Right renal pelvis (tissue), 4 donors: ENCODE results near the gene NXPE3. TPM values are rescaled to one million over a fixed set of nuclear protein-coding genes. Genes with fewer than 3 reads are reported as not detected.
"Not testable (repeated sequence)": the region's sequence is repeated elsewhere in the genome, so short reads cannot be mapped to it uniquely, and the experiment has no call there.

Experiments
- DNase-seq, 4 donors: peaks; one replicate each; pipeline ENCODE4 v3.0.0-alpha.2; 2013; ENCODE audit warnings: low read depth in 4 of 4, low spot score in 3 of 4, missing footprints in 1 of 4
- polyA plus RNA-seq, 4 donors: library from polyadenylated mRNA; unstranded; fragments of 120-200 nt; gene quantifications; one replicate each; pipeline ENCODE4 v1.2.1, GENCODE V29; 2013; ENCODE audit not compliant: insufficient read length in 4 of 4

NXPE3 gene
- polyA plus RNA-seq, result 1 to 10 TPM; 5.7 to 8.6 (median 8.0) TPM

DNA sequence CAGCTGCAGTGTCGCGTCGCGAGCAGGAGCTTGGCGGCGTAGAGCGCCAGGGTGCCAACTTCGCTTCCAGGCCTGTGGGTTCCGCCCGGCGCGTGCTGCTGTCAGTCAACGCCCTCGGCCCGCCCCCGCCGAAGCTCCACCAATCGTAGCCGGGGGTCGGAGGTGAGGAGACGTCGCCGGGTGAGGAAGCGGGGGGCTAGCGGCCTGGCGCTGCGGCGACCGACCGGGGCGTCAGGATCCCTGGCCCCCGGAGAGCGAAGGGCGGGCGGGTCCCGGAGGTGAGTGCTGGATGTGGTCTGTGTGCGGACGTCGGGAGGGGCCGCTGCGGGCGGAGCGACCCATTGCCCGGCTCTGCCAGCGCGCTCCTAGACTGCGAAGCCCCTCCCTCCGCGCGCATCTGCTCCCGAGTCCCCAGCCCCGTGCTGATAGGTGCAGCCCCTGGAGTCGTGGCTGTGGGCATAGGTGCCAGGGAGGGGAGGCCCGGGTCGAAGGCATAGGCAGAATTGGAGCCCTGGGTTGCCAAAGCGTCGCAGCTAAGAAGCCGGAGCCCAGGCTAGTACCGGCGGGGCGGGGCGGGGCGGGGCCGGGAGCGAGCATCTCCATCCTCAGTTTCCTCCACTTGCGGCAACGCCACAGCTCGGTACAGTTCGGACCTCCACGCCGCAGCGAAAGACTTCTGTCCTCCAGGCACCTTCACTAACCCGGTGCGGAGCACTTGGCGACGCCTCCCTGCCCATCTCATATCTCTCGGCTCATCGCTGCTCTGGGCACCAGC is at the start of gene NXPE3:
Gene NXPE3, plus strand, starts transcription at position 165 of the 775 bp plus-strand sequence. CDS start 6,386 bp downstream, outside the sequence.
- peak; percentile 39 to 70 (median 64) for DNase-seq

DNA sequence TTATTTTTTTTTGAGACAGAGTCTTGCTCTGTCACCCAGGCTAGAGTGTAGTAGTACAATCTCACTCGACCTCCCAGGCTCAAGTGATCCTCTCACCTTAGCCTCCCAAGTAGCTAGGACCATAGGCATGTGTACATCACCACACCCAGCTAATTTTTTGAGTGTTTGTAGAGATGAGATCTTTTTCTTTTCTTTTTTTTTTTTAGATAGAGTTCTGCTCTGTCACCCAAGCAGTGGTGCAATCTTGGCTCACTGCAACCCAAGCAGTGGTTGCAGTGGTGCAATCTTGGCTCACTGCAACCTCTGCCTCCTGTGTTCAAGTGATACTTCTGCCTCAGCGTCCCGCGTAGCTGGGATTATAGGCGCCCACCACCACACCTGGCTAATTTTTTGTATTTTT is 49.4 kb upstream of the NXPE3 start:
- no peak for DNase-seq

DNA sequence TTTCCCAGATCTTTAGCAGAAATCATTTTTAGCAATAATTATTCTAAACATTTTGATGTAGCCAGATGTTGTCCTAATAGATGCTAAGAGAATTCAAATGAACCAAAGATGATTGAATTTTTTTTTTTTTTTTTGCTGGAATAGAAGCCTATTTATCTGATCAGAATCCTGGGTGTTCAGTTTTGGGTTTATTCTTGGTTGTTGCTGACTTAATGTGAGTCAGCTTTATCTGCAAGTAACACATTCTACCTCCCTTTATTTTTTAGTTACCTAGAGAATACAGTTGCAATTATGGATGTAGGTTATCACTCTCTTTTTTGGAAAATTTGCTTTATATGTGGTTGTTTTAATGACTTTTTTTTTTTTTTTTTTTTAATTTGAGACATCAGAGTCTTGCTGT is 48.2 kb upstream of the NXPE3 start:
- DNase-seq, result no peak

DNA sequence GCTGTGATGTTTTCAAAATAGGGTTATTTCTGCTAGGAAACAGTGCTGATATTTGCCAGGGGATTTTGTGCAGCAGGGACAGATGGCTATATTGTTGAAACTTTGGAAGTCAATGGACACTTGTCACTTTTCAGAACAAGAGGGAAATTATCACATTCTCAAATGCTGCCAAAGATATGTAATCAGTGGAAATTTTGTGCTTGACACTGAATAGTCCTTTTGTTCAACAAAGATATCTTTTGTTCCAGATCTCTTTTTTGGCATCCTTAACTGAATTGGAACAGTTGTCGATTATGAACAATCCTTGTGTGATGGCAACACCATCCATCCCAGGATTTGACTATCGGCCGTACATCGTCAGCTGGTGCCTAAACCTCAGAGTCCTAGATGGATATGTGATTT is 46.8 kb upstream of the NXPE3 start:
- DNase-seq, result no peak

DNA sequence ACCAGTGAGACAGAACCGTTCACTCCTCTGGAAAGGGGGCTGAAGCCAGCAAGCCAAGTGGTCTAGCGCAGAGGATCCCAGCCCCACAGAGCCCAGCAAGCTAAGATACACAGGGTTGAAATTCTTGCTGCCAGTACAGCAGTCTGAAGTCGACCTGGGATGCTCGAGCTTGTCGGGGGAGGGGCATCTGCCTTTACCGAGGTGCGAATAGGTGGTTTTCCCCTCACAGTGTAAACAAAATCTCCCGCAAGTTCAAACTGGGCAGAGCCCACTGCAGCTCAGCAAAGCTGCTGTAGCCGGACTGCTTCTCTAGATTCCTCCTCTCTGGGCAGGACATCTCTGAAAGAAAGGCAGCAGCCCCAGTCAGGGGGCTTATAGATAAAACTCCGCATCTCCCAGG is 43.2 kb upstream of the NXPE3 start:
- no peak for DNase-seq

- not testable (repeated sequence) for DNase-seq
Observed at GRCh38 chr3:101741914-101742313, 37.1 kb upstream of the NXPE3 start.

- no peak for DNase-seq
Observed at GRCh38 chr3:101744811-101745210, 34.2 kb upstream of the NXPE3 start.

- DNase-seq, result not testable (repeated sequence)
Observed at GRCh38 chr3:101745934-101746333, 33.1 kb upstream of the NXPE3 start.

DNA sequence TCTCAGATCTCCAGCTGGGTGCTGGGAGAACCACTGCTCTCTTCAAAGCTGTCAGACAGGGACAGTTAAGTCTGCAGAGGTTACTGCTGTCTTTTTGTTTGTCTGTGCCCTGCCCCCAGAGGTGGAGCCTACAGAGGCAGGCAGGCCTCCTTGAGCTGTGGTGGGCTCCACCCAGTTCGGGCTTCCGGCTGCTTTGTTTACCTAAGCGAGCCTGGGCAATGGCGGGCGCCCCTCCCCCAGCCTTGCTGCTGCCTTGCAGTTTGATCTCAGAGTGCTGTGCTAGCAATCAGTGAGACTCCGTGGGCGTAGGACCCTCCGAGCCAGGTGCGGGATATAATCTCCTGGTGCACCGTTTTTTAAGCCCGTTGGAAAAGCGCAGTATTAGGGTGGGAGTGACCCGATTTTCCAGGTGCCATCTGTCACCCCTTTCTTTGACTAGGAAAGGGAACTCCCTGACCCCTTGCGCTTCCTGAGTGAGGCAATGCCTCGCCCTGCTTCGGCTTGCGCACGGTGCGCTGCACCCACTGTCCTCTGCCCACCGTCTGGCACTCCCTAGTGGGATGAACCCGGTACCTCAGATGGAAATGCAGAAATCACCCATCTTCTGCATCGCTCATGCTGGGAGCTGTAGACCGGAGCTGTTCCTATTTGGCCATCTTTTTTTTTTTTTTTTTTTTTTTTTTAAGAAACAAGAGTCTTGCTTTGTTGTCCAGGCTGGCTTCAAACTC is 25.5 kb upstream of the NXPE3 start:
- not testable (repeated sequence) for DNase-seq

- DNase-seq, result no peak
Observed at GRCh38 chr3:101758224-101758623, 20.8 kb upstream of the NXPE3 start.

DNA sequence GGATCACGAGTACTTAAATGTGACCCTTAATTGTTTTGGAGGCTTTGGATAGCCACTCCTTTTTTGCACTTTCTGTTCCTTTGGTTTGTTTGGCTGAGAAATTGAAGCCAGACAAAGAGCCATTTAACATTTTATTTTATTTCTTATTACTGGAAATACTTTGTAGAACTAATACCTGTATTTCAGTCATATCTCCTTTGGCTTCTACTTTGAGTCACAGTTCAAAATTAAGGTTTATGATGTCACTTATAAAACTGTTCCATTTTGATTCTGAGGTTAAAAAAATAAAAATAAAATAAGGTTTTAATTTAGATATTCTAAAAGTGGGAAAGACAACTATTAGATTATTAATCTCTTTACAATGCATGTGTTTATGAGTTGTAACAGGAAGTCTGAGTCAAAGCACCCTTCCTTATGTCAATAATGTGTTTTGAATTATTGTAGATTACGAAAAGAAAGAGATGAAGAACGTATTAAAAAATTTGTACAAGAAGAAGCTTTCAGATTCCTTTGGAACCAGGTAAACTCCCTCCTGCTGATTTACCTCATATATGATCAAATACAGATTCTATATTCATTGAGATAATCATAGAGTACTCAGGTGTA is 16.9 kb upstream of the NXPE3 start:
- DNase-seq, result no peak

DNA sequence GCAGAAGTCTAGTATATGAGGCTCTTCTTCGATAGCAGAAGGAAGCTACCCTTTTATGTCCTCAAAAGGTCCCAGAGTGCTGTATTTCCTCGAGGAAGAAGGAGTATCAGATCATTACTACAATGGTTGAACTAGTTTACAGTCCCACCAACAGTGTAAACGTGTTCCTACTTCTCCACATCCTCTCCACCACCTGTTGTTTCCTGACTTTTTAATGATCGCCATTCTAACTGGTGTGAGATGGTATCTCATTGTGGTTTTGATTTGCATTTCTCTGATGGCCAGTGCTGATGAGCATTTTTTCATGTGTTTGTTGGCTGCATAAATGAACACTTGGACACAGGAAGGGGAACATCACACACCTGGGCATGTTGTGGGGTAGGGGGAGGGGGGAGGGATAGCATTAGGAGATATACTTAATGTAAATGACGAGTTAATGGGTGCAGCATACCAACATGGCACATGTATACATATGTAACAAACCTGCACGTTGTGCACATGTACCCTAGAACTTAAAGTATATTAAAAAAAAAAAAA is 1.2 kb upstream of the NXPE3 start:
- DNase-seq, result not testable (repeated sequence)

GRCh38 chr3:101778385-101779046 is 495 bp upstream of the NXPE3 start:
- no peak for DNase-seq

DNA sequence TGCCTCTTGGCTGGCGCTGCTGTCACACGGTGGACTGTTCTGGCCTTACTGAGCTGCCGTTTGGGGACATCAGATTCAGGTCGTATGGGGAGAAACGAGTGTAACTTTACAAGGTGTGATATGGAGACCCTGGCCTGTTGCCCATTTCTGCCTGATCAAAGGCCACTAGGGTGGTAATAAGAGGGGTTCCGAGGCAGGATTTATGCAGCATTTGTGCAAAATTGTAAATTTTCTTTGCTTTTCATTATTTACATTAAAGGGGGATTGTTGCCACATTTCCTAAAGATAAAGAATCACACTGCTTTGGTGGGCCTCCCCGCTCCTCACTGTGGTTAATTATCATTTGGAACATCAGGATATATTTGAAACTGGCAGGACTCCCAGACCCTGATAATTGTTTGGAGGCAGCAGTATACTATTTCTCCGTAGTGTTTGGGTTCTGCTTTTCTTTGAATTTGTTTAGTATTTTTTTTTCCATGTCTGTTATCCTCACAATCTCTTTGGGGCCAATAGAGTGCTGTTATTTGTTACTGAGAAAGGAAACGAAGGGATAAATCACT is 891 bp downstream of the NXPE3 start:
- no peak for DNase-seq

DNA sequence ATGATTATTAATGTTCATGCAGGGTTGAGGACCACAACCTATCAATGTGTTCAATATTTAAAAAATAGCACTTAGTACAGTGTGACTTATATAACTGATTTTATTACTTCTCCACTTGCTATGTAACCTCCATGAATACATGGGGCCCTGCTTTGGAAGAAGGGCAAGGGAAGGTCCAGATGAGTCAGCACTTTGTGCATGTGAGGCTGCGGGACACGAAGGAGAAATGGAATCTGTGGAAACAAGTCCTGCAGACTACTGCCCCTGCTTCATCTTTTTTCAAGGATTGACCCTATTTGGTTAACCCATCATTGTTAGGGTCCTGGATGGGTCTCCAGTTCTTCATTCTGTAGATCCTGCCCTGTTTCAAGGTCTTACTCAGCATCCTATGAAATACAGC is 1.6 kb downstream of the NXPE3 start:
- DNase-seq, result no peak

DNA sequence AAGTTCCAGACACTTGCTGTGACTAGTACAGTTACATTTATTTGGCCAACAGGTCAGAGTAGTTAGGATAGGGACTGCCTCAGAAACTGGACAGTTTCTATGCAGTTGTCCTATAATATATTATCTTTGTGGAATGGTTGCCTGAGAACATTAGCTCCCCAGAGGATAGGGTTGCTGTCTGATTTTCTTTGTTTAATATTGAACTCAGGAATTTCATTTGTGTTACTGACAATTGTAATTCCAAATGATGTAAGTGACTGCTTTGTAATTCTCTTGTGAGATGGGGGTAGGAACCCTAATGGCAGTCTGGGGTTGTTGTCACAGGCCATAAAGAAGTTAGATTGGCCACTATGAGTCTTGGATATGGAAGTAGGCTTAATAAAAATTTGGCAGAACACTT is 2.2 kb downstream of the NXPE3 start:
- no peak for DNase-seq

- no peak for DNase-seq
Observed at GRCh38 chr3:101784855-101785613, 6.0 kb downstream of the NXPE3 start.

- no peak for DNase-seq
Observed at GRCh38 chr3:101791778-101792177, 12.8 kb downstream of the NXPE3 start.

GRCh38 chr3:101796077-101796680 is 17.2 kb downstream of the NXPE3 start:
- no peak for DNase-seq
